ENCODE data around the gene KIAA1217.
A peak's percentile ranks its signal among the peaks of the same experiment; 100 is the strongest.

KIAA1217 gene

GRCh38 chr10:24448351-24448999 lies 239.5 kb downstream of the KIAA1217 start:
- no peak for DNase-seq

GRCh38 chr10:24449321-24449740 lies 240.4 kb downstream of the KIAA1217 start:
- no peak for DNase-seq

- no peak for DNase-seq
Observed at GRCh38 chr10:24449769-24450310, 240.9 kb downstream of the KIAA1217 start.

- DNase-seq, result no peak
Observed at GRCh38 chr10:24451325-24451820, 242.4 kb downstream of the KIAA1217 start.

GRCh38 chr10:24452030-24452429 lies 243.1 kb downstream of the KIAA1217 start:
- no peak for DNase-seq

GRCh38 chr10:24453404-24453830 lies 244.5 kb downstream of the KIAA1217 start:
- no peak for DNase-seq

- no peak for DNase-seq
Observed at GRCh38 chr10:24453973-24454372, 245.0 kb downstream of the KIAA1217 start.

- no peak for DNase-seq
Observed at GRCh38 chr10:24455447-24455846, 246.5 kb downstream of the KIAA1217 start.

- DNase-seq, result no peak
Observed at GRCh38 chr10:24456322-24456721, 247.4 kb downstream of the KIAA1217 start.

- no peak for DNase-seq
Observed at GRCh38 chr10:24457661-24458318, 248.9 kb downstream of the KIAA1217 start.

GRCh38 chr10:24459836-24460235 lies 250.9 kb downstream of the KIAA1217 start:
- DNase-seq, result no peak

- DNase-seq, result no peak
Observed at GRCh38 chr10:24462291-24462813, 253.4 kb downstream of the KIAA1217 start.

- DNase-seq, result no peak
Observed at GRCh38 chr10:24462889-24463552, 254.1 kb downstream of the KIAA1217 start.

GRCh38 chr10:24463611-24464426 lies 254.9 kb downstream of the KIAA1217 start:
- DNase-seq, result no peak

- no peak for DNase-seq
Observed at GRCh38 chr10:24465124-24465874, 256.4 kb downstream of the KIAA1217 start.

GRCh38 chr10:24465891-24466818 lies 257.2 kb downstream of the KIAA1217 start:
- peak; percentile 56 for DNase-seq

GRCh38 chr10:24467136-24467535 lies 258.2 kb downstream of the KIAA1217 start:
- no peak for DNase-seq

GRCh38 chr10:24467605-24468004 lies 258.7 kb downstream of the KIAA1217 start:
- no peak for DNase-seq

GRCh38 chr10:24468281-24468751 lies 259.4 kb downstream of the KIAA1217 start:
- DNase-seq, result no peak

- DNase-seq, result no peak
Observed at GRCh38 chr10:24469993-24470392, 261.1 kb downstream of the KIAA1217 start.

All from activated CD8-positive, alpha-beta memory T cell treated with anti-CD3 and anti-CD28 coated beads, Interleukin-2, amount 50 U/mL, for 48 hours (primary cell).